Neuronal stem cell (in vitro differentiated cells): Measurements from ENCODE around the gene CTNNA3.
A peak's percentile ranks its signal among the peaks of the same experiment; 100 is the strongest.

Experiments
- DNase-seq: peaks from one replicate; pipeline ENCODE4 v3.0.0-alpha.2; 2013; ENCODE audit warnings: low spot score
- H2AFZ ChIP-seq: one replicate; pipeline ENCODE4 v1.6.1; 2013; ENCODE audit warnings: mild to moderate bottlenecking, low read length, inconsistent platforms
- H2AK5ac ChIP-seq: 2 replicates; pipeline ENCODE4 v1.6.1; 2013; ENCODE audit warnings: low read depth, mild to moderate bottlenecking, inconsistent platforms, low read length, moderate library complexity, mixed read lengths
- H2BK120ac ChIP-seq: 2 replicates; pipeline ENCODE4 v1.6.1; 2013; ENCODE audit warnings: low read depth, mild to moderate bottlenecking, inconsistent platforms, low read length, moderate library complexity, mixed read lengths
- H2BK12ac ChIP-seq: one replicate; pipeline ENCODE4 v1.6.1; 2013; ENCODE audit warnings: low read length, inconsistent platforms
- H2BK15ac ChIP-seq: 2 replicates; pipeline ENCODE4 v1.6.1; 2013; ENCODE audit warnings: mild to moderate bottlenecking, low read length, inconsistent platforms, mixed read lengths
- H2BK5ac ChIP-seq: one replicate; pipeline ENCODE4 v1.6.1; 2013; ENCODE audit warnings: inconsistent platforms, mild to moderate bottlenecking, low read length, moderate library complexity
- H3K14ac ChIP-seq: one replicate; pipeline ENCODE4 v1.6.1; 2013; ENCODE audit warnings: low read length, inconsistent platforms
- H3K18ac ChIP-seq: 2 replicates; pipeline ENCODE4 v1.6.1; 2013; ENCODE audit warnings: low read length, inconsistent platforms
- H3K23ac ChIP-seq: 2 replicates; pipeline ENCODE4 v1.6.1; 2013; ENCODE audit warnings: low read depth, mild to moderate bottlenecking, mixed read lengths, low read length, inconsistent platforms; ENCODE audit not compliant: poor library complexity
- H3K27ac ChIP-seq: replicated peaks from 3 replicates; pipeline ENCODE4 v1.5.1; 2013; ENCODE audit warnings: low read length, inconsistent platforms
- H3K27me3 ChIP-seq, 3 experiments: 2 replicates each; pipeline ENCODE4 v1.6.1; 2013; ENCODE audit warnings: low read length in 3 of 3, mild to moderate bottlenecking in 2 of 3, inconsistent platforms in 1 of 3, low read depth in 1 of 3, mixed read lengths in 1 of 3, moderate library complexity in 1 of 3; ENCODE audit not compliant: control insufficient read depth in 3 of 3, insufficient read depth in 3 of 3
- H3K36me3 ChIP-seq, 2 donors: replicated peaks in 1 of 2; 2 replicates each; pipeline ENCODE4 v1.6.1; 2013; ENCODE audit warnings: low read length in 2 of 2; ENCODE audit not compliant: control insufficient read depth in 2 of 2, insufficient read depth in 2 of 2
- H3K4ac ChIP-seq: 2 replicates; pipeline ENCODE4 v1.6.1; 2013; ENCODE audit warnings: inconsistent platforms, mild to moderate bottlenecking, low read length, moderate library complexity
- H3K4me1 ChIP-seq, 2 donors: 1 replicate in 1 of 2; 2 replicates in 1 of 2; pipeline ENCODE4 v1.6.1; 2013; ENCODE audit warnings: low read length in 2 of 2, low read depth in 1 of 2; ENCODE audit not compliant: control insufficient read depth in 2 of 2, insufficient read depth in 1 of 2
- H3K4me2 ChIP-seq: one replicate; pipeline ENCODE4 v1.6.1; 2013; ENCODE audit warnings: mild to moderate bottlenecking, low read length, inconsistent platforms; ENCODE audit not compliant: insufficient read depth, poor library complexity, severe bottlenecking
- H3K4me3 ChIP-seq, 2 donors: 2 replicates each; pipeline ENCODE4 v1.5.1; 2013; ENCODE audit warnings: low read length in 2 of 2, mild to moderate bottlenecking in 2 of 2, inconsistent platforms in 1 of 2, moderate library complexity in 1 of 2
- H3K79me1 ChIP-seq: one replicate; pipeline ENCODE4 v1.6.1; 2013; ENCODE audit warnings: low read depth, mild to moderate bottlenecking, inconsistent platforms, low read length, moderate library complexity
- H3K9ac ChIP-seq: one replicate; pipeline ENCODE4 v1.6.1; 2013; ENCODE audit warnings: mild to moderate bottlenecking, low read depth, low read length, inconsistent platforms; ENCODE audit not compliant: poor library complexity
- H3K9me3 ChIP-seq, 2 donors: replicated peaks in 1 of 2; 2 replicates each; pipeline versions ENCODE3 to v1.6.1; 2013; ENCODE audit warnings: low read length in 2 of 2, mild to moderate bottlenecking in 2 of 2, inconsistent platforms in 1 of 2, low read depth in 1 of 2, mixed read lengths in 1 of 2, moderate library complexity in 1 of 2; ENCODE audit not compliant: control insufficient read depth in 2 of 2, insufficient read depth in 1 of 2
- H4K8ac ChIP-seq: one replicate; pipeline ENCODE4 v1.6.1; 2013; ENCODE audit warnings: low read depth, mild to moderate bottlenecking, inconsistent platforms, low read length, moderate library complexity
- H4K91ac ChIP-seq: one replicate; pipeline ENCODE4 v1.6.1; 2013; ENCODE audit warnings: low read length, low read depth, mild to moderate bottlenecking, inconsistent platforms; ENCODE audit not compliant: poor library complexity
- WGBS, 2 donors: extraction: QIAGEN DNeasy Blood & Tissue Kit; methylation state at CpG; one replicate each; pipeline ENCODE4 v1.1.7; 2013; ENCODE audit warnings: missing lambda C conversion rate in 2 of 2, mixed read lengths in 1 of 2; ENCODE audit not compliant: insufficient read length in 2 of 2, insufficient replicate concordance in 1 of 2; ENCODE audit errors: extremely low coverage in 2 of 2; 5-methylcytosine and 5-hydroxymethylcytosine counted together

The CTNNA3 gene

GRCh38 chr10:66414943-66415342, 1281.1 kb downstream of the CTNNA3 start:
- peak overlapping the region; percentile 65 for H3K14ac ChIP-seq
- WGBS, 2 donors, result no CpG with 5 or more reads among the region's 2 CpGs

GRCh38 chr10:66405566-66405965, 1290.4 kb downstream of the CTNNA3 start:
- Histone ChIP-seq H2AFZ (no peak overlapping the region), H3K14ac (no peak overlapping the region), H3K4me1 (no peaks in the 10 kb centered on the region), H3K9me3 (no peaks in the 10 kb centered on the region), H2BK5ac (no peak overlapping the region), H3K4me2 (no peak overlapping the region), H4K8ac (no peak overlapping the region), H3K18ac (no peak overlapping the region), H3K79me1 (no peaks in the 10 kb centered on the region), H3K23ac (no peak overlapping the region), H2AK5ac (no peak overlapping the region), H3K9ac (no peak overlapping the region), H3K4me3 (no peak overlapping the region), H3K27ac (no peak overlapping the region), H3K27me3 (no peaks in the 10 kb centered on the region), H2BK120ac (no peak overlapping the region), H2BK15ac (no peak overlapping the region), H2BK12ac (no peak overlapping the region), H3K36me3 (no peaks in the 10 kb centered on the region), H4K91ac (no peak overlapping the region), H3K4ac (no peak overlapping the region)
- DNase-seq, result no peak

More at GRCh38 chr10:66414943-66415342, 1281.1 kb downstream of the CTNNA3 start:
- Histone ChIP-seq H2BK15ac (no peak overlapping the region), H3K4me3 (peak overlapping the region in 1 of 2 donors; percentile 37), H3K27me3 (no peaks in the 10 kb centered on the region), H3K36me3 (no peaks in the 10 kb centered on the region), H2BK5ac (no peak overlapping the region), H3K23ac (no peak overlapping the region), H3K79me1 (no peaks in the 10 kb centered on the region), H3K9me3 (no peaks in the 10 kb centered on the region), H3K27ac (no peak overlapping the region), H3K4me1 (no peaks in the 10 kb centered on the region), H4K91ac (no peak overlapping the region), H2BK120ac (no peak overlapping the region), H3K18ac (no peak overlapping the region), H3K4me2 (no peak overlapping the region), H2AK5ac (no peak overlapping the region), H2AFZ (no peak overlapping the region), H2BK12ac (no peak overlapping the region), H3K9ac (no peak overlapping the region), H4K8ac (no peak overlapping the region), H3K4ac (no peak overlapping the region)
- no peak for DNase-seq

GRCh38 chr10:66398669-66399068, 1297.3 kb downstream of the CTNNA3 start:
- no peaks in the 10 kb centered on the region for H3K27me3 ChIP-seq
- H2AK5ac ChIP-seq, result no peak overlapping the region
- no peaks in the 10 kb centered on the region for H3K4me1 ChIP-seq
- no peak overlapping the region for H3K14ac ChIP-seq
- H2BK120ac ChIP-seq, result no peak overlapping the region
- H3K36me3 ChIP-seq, result no peaks in the 10 kb centered on the region
- no peak overlapping the region for H3K18ac ChIP-seq
- no peak overlapping the region for H3K23ac ChIP-seq
- H3K9ac ChIP-seq, result no peak overlapping the region
- H2BK12ac ChIP-seq, result no peak overlapping the region
- DNase-seq, result no peak
- H3K4ac ChIP-seq, result no peak overlapping the region
- no peak overlapping the region for H2BK15ac ChIP-seq
- H2AFZ ChIP-seq, result no peak overlapping the region
- H2BK5ac ChIP-seq, result no peak overlapping the region
- no peaks in the 10 kb centered on the region for H3K79me1 ChIP-seq
- no peak overlapping the region for H3K4me3 ChIP-seq
- H3K9me3 ChIP-seq, result no peaks in the 10 kb centered on the region
- H3K4me2 ChIP-seq, result no peak overlapping the region
- H4K91ac ChIP-seq, result no peak overlapping the region
- H4K8ac ChIP-seq, result no peak overlapping the region
- no peak overlapping the region for H3K27ac ChIP-seq

GRCh38 chr10:66394342-66395063, 1301.5 kb downstream of the CTNNA3 start:
- no CpG with 5 or more reads among the region's 2 CpGs for WGBS, 2 donors
- no peak overlapping the region for H4K91ac ChIP-seq
- H3K9ac ChIP-seq, result no peak overlapping the region
- no peak overlapping the region for H3K4me3 ChIP-seq
- H2AFZ ChIP-seq, result no peak overlapping the region
- H3K4me2 ChIP-seq, result no peak overlapping the region
- no peaks in the 10 kb centered on the region for H3K27me3 ChIP-seq
- H3K36me3 ChIP-seq, result no peaks in the 10 kb centered on the region
- H3K14ac ChIP-seq, result no peak overlapping the region
- H3K9me3 ChIP-seq, result no peaks in the 10 kb centered on the region
- H3K4ac ChIP-seq, result no peak overlapping the region
- H3K4me1 ChIP-seq, result no peaks in the 10 kb centered on the region
- no peak overlapping the region for H2BK5ac ChIP-seq
- no peak overlapping the region for H4K8ac ChIP-seq
- H2BK120ac ChIP-seq, result no peak overlapping the region
- H3K27ac ChIP-seq, result no peak overlapping the region
- H2AK5ac ChIP-seq, result no peak overlapping the region
- no peaks in the 10 kb centered on the region for H3K79me1 ChIP-seq
- H2BK12ac ChIP-seq, result no peak overlapping the region
- H3K18ac ChIP-seq, result no peak overlapping the region
- no peak overlapping the region for H2BK15ac ChIP-seq
- no peak overlapping the region for H3K23ac ChIP-seq
- DNase-seq, result no peak
